Small intestine (tissue), 7 donors: ENCODE data around the gene FHIT. TPM values are rescaled to one million over a fixed set of nuclear protein-coding genes. Genes with fewer than 3 reads are reported as not detected.

Experiments
- DNase-seq, 2 donors: peaks; one replicate each; pipeline versions ENCODE4 v3.0.0 to v3.0.0-alpha.2; 2013
- FAIRE-seq: peaks from 2 replicates; lab custom pipeline; 2012; peaks lifted over from hg19 to GRCh38; lab: Jason Lieb, UNC
- H3K27ac ChIP-seq, 3 donors: one replicate each; pipeline ENCODE4 v1.5.1; 2013; ENCODE audit warnings: low read length in 2 of 3, mild to moderate bottlenecking in 2 of 3, control low read depth in 1 of 3, inconsistent platforms in 1 of 3, low read depth in 1 of 3, moderate library complexity in 1 of 3
- H3K27me3 ChIP-seq, 3 donors: one replicate each; pipeline ENCODE4 v1.6.1; 2013; ENCODE audit warnings: low read length in 3 of 3, inconsistent platforms in 1 of 3; ENCODE audit not compliant: control insufficient read depth in 3 of 3, insufficient read depth in 3 of 3
- H3K36me3 ChIP-seq, 3 donors: one replicate each; pipeline ENCODE4 v1.6.1; 2013; ENCODE audit warnings: low read length in 3 of 3, inconsistent platforms in 1 of 3, low read depth in 1 of 3, mild to moderate bottlenecking in 1 of 3, moderate library complexity in 1 of 3; ENCODE audit not compliant: control insufficient read depth in 3 of 3, insufficient read depth in 2 of 3
- H3K4me1 ChIP-seq, 3 donors: one replicate each; pipeline ENCODE4 v1.6.1; 2013; ENCODE audit warnings: low read length in 2 of 3, inconsistent platforms in 1 of 3, low read depth in 1 of 3, mild to moderate bottlenecking in 1 of 3, moderate library complexity in 1 of 3; ENCODE audit not compliant: control insufficient read depth in 3 of 3, insufficient read depth in 2 of 3
- H3K4me3 ChIP-seq, 3 donors: one replicate each; pipeline ENCODE4 v1.5.1; 2013; ENCODE audit warnings: low read length in 3 of 3, control low read depth in 1 of 3, inconsistent platforms in 1 of 3, low read depth in 1 of 3, mild to moderate bottlenecking in 1 of 3, moderate library complexity in 1 of 3
- H3K9me3 ChIP-seq, 2 donors: one replicate each; pipeline ENCODE4 v1.6.1; 2013; ENCODE audit warnings: low read depth in 1 of 2, low read length in 1 of 2; ENCODE audit not compliant: control insufficient read depth in 2 of 2, insufficient read depth in 1 of 2
- WGBS, 3 donors: extraction: QIAGEN DNeasy Blood & Tissue Kit; methylation state at CpG; one replicate each; pipeline ENCODE4 v1.1.7; 2013; 5-methylcytosine and 5-hydroxymethylcytosine counted together
- polyA plus RNA-seq, 4 donors: library from polyadenylated mRNA; stranded (reverse) in 3 of 4; unstranded in 1 of 4; fragments of 200-250 nt in 3 of 4; fragments of 120-200 nt in 1 of 4; gene quantifications; one replicate each; pipeline versions ENCODE4 v1.2.1 to v1.2.3, GENCODE V29; 2013
- donor health status: healthy with polysubstance abuse.
- donor health status: control.
- donor health status: control.
- donor health status: Bipolar disorder and iron deficiency.
- donor health status: healthy.

The FHIT gene
- polyA plus RNA-seq, 4 donors, result 4.4 to 30.4 (median 7.0) TPM

GRCh38 chr3:59699648-59700320, 1551.5 kb downstream of the FHIT start:
- Histone ChIP-seq H3K27me3 (no peaks in the 10 kb centered on the region), H3K27ac (no peak overlapping the region), H3K4me3 (no peak overlapping the region), H3K9me3 (peaks cover 0 to 5% of the 10 kb centered on the region in 2 donors), H3K4me1 (no peaks in the 10 kb centered on the region), H3K36me3 (no peaks in the 10 kb centered on the region)
- WGBS, 3 donors, result 87 to 91% (median 91%) methylated on average over 6 of the region's 6 CpGs
- no peak for DNase-seq
- no peak for FAIRE-seq
